ENCODE results near the gene ERC1.
"Not testable (repeated sequence)": the region's sequence is repeated elsewhere in the genome, so short reads cannot be mapped to it uniquely, and the experiment has no call there.

ERC1 gene

GRCh38 chr12:1102115-1102514 lies 111.1 kb downstream of the ERC1 start:
- DNase-seq = no peak
- in situ Hi-C loops (cut with HindIII; ENCODE audit: low pct_ligation_motif_present, low pct_unique_long_range_greater_than_20kb, low sequenced_read_pairs) = no loop called here

DNA sequence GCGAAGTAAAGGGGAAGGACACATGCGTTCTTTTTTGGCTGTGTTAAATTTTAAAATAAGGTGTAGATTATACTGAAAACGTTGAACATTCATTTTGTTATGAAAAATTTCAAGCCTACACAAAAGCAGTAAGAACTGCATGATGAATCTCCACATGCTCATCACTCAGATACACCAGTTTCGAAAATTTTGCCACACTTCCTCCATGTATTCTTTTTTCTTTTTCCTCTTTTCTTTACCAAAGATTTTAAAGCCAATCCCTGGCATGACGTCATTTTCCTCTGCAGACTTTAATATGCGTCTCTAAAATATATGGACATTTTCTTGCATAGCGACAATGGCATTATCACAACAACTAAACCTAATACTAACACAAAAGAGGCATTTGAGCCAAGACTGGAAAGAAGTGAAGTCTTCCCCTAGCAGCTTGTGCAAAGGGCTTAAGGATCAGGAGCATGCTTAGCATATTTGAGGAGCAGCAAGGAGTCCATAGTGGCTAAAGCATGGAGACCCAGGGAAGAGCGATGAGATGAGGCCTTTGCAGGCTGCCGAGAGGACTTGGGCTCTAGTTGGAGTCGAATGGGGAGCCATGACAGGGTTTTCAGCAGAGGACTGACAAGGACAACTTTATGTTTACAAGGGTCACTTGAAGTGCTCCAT lies 111.9 kb downstream of the ERC1 start:
- in situ Hi-C loops (cut with HindIII; ENCODE audit: low pct_ligation_motif_present, low pct_unique_long_range_greater_than_20kb, low sequenced_read_pairs) = no loop called here
- DNase-seq = no peak

GRCh38 chr12:1103632-1104031 lies 112.6 kb downstream of the ERC1 start:
- in situ Hi-C loops (cut with HindIII; ENCODE audit: low pct_ligation_motif_present, low pct_unique_long_range_greater_than_20kb, low sequenced_read_pairs) = no loop called here
- DNase-seq = peak; percentile 21

DNA sequence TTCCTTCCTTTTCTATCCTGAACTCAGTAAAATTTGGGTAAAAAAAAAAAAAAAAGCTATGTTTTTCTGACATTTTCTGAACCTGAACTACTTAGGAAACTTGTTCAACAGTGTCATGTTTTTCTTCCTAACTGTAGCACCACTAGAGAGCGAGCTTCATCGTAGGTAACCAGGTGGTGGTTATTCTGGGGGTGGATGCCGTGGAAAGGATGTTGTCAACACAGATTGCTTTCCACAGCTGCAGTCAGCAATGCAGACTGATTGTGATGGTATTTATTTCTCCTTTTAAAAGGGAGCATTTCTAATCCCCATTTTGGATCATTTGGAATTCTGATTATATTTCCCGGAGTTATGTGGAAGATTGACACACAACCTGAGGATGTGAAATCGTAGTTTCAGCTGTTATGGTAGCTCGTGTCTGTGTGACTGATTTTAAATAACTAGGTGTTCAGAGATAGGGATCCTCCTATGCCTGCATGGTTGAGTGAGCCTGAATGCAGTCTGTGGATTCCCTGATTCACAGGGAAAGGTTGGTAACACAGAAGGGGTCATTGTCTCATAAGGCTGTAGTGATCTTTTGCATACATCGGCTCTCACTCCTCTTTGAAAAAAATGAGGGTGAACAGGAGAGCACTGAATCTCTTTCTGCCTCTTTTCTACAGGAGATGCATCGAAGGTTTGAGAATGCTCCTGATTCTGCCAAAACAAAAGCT lies 113.2 kb downstream of the ERC1 start:
- in situ Hi-C loops (cut with HindIII; ENCODE audit: low pct_ligation_motif_present, low pct_unique_long_range_greater_than_20kb, low sequenced_read_pairs) = no loop called here
- no peak for DNase-seq

DNA sequence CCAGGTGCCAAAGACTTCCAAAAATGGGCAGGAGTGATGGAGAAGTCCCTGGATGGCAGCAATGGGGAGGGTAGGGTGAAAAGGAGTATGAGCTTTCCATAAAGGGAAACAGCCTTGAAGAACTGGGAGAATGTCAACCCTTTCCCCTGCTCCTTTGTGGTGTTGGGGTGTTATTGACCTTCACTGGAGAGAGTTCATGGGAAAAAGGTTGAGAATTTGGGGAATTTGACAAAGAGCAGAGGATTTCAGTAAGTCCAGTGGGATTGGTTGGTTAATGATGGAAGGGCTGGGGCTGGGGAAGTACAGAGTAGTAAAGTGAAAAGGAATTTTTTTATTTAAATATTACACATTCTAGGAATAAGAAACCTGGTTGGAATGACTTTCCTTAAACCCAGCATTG lies 116.6 kb downstream of the ERC1 start:
- in situ Hi-C loops (cut with HindIII; ENCODE audit: low pct_ligation_motif_present, low pct_unique_long_range_greater_than_20kb, low sequenced_read_pairs) = no loop called here
- no peak for DNase-seq

DNA sequence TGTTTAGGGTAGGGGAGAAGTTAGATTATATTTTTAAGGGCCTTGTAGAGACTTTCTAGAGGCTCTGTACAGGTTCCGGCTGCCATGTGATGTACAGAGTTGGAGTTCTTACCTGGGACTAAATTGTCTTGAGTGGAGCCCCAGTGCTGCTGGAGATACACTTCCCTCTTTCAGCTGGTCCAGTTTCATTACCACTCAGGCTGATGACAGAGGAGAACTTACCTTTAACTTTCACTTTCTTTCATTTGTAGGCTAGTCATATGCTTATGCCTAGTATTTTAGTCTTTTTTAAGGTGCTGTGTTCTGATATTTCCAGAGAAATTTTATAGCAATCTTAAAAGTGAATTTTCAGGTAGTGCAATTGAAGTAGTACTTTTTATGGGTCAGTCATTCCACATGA lies 117.3 kb downstream of the ERC1 start:
- DNase-seq = no peak
- in situ Hi-C loops (cut with HindIII; ENCODE audit: low pct_ligation_motif_present, low pct_unique_long_range_greater_than_20kb, low sequenced_read_pairs) = no loop called here

GRCh38 chr12:1115484-1116231 lies 124.6 kb downstream of the ERC1 start:
- peak; percentile 27 for DNase-seq
- in situ Hi-C loops (cut with HindIII; ENCODE audit: low pct_ligation_motif_present, low pct_unique_long_range_greater_than_20kb, low sequenced_read_pairs) = loop anchor here (10.0 kb wide), 1 partner anchor 459 kb away; no protein-coding TSS in a partner anchor

DNA sequence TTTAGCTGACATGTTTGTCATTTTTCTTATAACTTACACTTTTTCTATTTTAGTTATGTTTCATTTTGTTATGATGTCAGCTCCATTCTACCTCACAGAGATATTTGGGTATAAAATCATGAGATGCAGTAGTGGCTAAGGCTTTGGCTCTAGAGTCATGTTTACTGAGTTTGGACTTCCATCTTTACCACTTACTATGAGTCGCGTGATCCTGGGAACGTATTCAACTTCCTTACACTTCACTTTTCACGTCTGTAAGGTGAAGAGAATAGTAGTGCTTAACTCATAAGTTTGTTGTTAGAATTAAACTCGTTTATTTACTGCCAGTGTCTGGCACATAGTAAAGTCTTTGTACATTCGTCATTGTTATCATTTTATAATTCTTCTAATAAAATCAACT lies 126.3 kb downstream of the ERC1 start:
- DNase-seq = no peak
- in situ Hi-C loops (cut with HindIII; ENCODE audit: low pct_ligation_motif_present, low pct_unique_long_range_greater_than_20kb, low sequenced_read_pairs) = loop anchor here (10.0 kb wide), 1 partner anchor 457 kb away; no protein-coding TSS in a partner anchor

DNA sequence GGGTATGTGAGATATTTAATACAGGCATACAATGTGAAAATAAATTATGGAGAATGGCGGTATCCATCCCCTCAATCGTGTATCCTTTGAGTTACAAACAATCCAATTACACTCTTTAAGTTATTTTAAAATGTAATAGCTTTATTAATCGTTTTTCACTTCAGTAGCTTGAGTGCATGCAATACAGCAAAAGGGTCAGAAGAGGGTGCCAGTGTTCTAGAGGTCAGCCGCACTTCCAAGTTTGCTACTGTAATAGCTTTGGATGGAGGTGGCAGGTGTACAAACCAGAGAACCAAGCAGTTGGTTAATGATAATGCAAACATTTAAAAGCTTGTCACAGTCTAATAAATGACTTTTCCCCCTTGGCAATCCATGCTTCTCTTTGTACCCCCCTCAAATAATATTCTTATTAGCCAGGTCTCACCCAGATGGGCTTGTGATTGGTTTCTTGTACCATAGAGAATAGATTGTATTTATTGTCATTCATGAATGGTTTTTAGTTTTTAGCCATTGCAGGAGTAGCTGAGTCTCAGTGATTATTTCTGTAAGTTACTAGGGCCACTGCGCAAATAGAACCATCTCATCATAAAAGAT lies 127.0 kb downstream of the ERC1 start:
- in situ Hi-C loops (cut with HindIII; ENCODE audit: low pct_ligation_motif_present, low pct_unique_long_range_greater_than_20kb, low sequenced_read_pairs) = loop anchor here (10.0 kb wide), 1 partner anchor 457 kb away; no protein-coding TSS in a partner anchor
- peak; percentile 84 for DNase-seq

DNA sequence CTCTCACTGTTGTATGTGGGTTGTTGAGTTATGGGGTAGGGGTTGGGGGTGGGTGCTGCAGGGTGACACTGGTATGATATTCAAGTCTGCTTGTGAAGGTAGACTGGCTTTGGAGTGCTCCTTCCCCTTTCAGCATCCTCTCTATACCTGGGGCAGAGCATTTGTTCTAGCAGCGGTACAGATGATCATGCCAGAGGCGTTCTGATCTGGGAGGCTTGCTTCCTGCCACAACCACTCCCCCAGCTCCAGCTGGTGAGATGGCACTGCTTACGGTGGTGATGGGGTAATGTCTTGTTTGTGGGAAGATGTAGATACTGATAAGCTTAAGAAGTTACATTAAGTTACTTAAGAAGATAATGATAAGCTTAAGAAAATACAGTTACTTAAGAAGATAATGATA lies 131.8 kb downstream of the ERC1 start:
- in situ Hi-C loops (cut with HindIII; ENCODE audit: low pct_ligation_motif_present, low pct_unique_long_range_greater_than_20kb, low sequenced_read_pairs) = no loop called here
- no peak for DNase-seq

- in situ Hi-C loops (cut with HindIII; ENCODE audit: low pct_ligation_motif_present, low pct_unique_long_range_greater_than_20kb, low sequenced_read_pairs) = no loop called here
- DNase-seq = no peak
These were observed 135.1 kb downstream of the ERC1 start for GRCh38 chr12:1126091-1126490.

DNA sequence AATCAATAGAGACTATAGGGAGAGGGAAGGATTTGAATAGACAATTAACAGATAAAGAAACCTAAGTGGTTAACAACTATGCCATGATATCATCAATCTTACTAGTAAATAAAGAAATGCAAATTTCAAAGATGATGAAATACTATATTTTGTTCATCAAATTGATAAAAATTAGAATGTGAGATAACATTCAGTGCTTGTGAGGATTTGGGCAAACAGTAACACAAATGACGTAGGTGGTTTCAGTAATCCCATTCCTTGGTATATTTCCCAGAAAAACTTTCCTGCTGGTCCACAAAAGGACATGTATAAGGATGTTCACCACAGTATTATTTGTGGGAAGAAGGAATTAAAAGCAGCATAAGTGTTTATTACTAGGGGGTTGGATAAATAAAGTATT lies 136.0 kb downstream of the ERC1 start:
- DNase-seq = no peak
- in situ Hi-C loops (cut with HindIII; ENCODE audit: low pct_ligation_motif_present, low pct_unique_long_range_greater_than_20kb, low sequenced_read_pairs) = no loop called here

DNA sequence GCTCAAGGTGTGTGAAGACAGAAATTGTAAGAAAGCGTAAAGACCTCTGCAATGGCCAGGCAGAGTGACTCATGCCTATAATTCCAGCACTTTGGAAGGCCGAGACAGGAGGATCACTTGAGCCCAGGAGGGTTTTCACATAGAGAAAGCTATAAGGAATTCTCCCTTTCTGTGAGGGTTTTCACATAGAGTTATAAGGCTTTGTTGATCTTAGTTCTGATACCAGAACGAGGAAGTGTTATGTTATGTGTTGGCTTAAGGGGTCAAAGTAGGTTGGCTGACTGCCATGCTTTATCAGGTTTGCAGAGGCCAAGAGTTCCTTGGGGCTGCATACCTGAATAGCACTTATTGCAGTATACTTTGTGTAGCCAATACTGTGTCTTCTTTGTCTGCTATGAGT lies 139.1 kb downstream of the ERC1 start:
- DNase-seq = no peak
- in situ Hi-C loops (cut with HindIII; ENCODE audit: low pct_ligation_motif_present, low pct_unique_long_range_greater_than_20kb, low sequenced_read_pairs) = no loop called here

DNA sequence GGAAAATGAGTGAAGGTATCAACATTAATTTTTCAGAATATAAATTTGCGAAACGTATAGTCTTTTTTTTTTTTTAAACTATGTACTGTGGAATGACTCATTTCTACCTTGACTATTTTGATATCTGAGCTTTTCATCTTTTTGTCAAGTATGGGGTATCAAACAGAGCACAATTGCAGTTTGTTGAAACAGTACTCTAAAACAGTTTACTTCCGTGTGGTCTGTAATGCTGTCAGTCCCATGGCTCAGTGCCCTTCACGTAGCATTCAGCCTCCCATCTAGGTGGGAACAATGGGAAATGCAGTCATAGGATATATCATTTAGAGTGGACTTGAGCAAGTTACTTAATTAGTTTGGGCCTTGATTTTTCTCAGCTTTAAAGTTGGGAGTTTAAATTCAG lies 139.5 kb downstream of the ERC1 start:
- in situ Hi-C loops (cut with HindIII; ENCODE audit: low pct_ligation_motif_present, low pct_unique_long_range_greater_than_20kb, low sequenced_read_pairs) = no loop called here
- DNase-seq = no peak

- in situ Hi-C loops (cut with HindIII; ENCODE audit: low pct_ligation_motif_present, low pct_unique_long_range_greater_than_20kb, low sequenced_read_pairs) = no loop called here
- DNase-seq = no peak
These were observed 140.8 kb downstream of the ERC1 start for GRCh38 chr12:1131811-1132224.

- in situ Hi-C loops (cut with HindIII; ENCODE audit: low pct_ligation_motif_present, low pct_unique_long_range_greater_than_20kb, low sequenced_read_pairs) = no loop called here
- DNase-seq = no peak
These were observed 141.3 kb downstream of the ERC1 start for GRCh38 chr12:1132311-1132710.

DNA sequence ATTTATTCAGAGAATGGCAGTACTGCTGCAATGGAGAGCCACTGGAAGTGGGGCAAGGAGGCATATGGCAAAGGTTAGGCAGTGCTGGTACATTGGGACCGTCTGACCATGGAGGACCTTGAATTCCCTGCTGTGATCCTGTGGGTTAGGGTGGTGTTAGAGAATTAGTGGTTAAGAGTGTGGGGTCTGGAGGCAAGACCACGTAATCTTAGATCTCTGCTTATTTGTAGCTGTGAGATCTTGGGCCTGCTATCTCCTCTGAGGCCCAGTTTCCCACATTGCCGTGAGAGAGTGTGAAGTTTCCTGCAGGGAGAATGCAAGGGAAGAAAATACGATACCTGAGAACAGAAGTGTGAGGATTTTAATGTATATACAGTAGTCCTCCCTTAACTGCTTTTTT lies 147.7 kb downstream of the ERC1 start:
- in situ Hi-C loops (cut with HindIII; ENCODE audit: low pct_ligation_motif_present, low pct_unique_long_range_greater_than_20kb, low sequenced_read_pairs) = no loop called here
- no peak for DNase-seq

GRCh38 chr12:1146758-1147157 lies 155.7 kb downstream of the ERC1 start:
- DNase-seq; in situ Hi-C loops (cut with HindIII; ENCODE audit: low pct_ligation_motif_present, low pct_unique_long_range_greater_than_20kb, low sequenced_read_pairs): not testable (repeated sequence)

- in situ Hi-C loops (cut with HindIII; ENCODE audit: low pct_ligation_motif_present, low pct_unique_long_range_greater_than_20kb, low sequenced_read_pairs) = no loop called here
- DNase-seq = no peak
These were observed 156.8 kb downstream of the ERC1 start for GRCh38 chr12:1147821-1148220.

Measured in ACHN (cell line).